ENCODE measurements around the gene CDH16.

- TF ChIP-seq CTCF (IDR thresholded peaks at IDR 0.05; ENCODE audit: insufficient read depth, low read depth, low read length) (no peak), EZH2 (IDR thresholded peaks at IDR 0.05; ENCODE audit: insufficient read depth, low read length) (no peak)
Observed at GRCh38 chr16:66940236-66940635, 21.6 kb upstream of the CDH16 start.
